HEK293 (cell line): ENCODE results near the gene FAM83E.

Source experiments
- CTCF ChIA-PET: fragments of 350-600 bp; formaldehyde crosslinking; extraction: SDS; loops from one replicate; lab custom pipeline; 2021; ENCODE audit warnings: antibody characterized with exemption; lab: Yijun Ruan, JAX
- POLR2A ChIA-PET: fragments of 300-600 bp; formaldehyde crosslinking; extraction: SDS; loops from one replicate; lab custom pipeline; 2020; ENCODE audit warnings: antibody characterized with exemption, inconsistent platforms; lab: Yijun Ruan, JAX
- H3K27ac ChIP-seq: fragments of 200-500 bp; sonication (Bioruptor generic); 2 replicates; pipeline ENCODE4 v1.5.1; 2014; ENCODE audit warnings: low read depth, low read length, control low read depth, inconsistent platforms; ENCODE audit errors: extremely low read depth
- H3K36me3 ChIP-seq, 2 experiments: fragments of 200-500 bp in 1 of 2; sonication (Bioruptor generic) in 1 of 2; 1 replicate in 1 of 2; 2 replicates in 1 of 2; pipeline ENCODE4 v1.5.1; 2014 to 2017; ENCODE audit warnings: inconsistent platforms in 2 of 2, low read length in 2 of 2; ENCODE audit not compliant: control insufficient read depth in 2 of 2, insufficient read depth in 1 of 2
- H3K4me1 ChIP-seq: fragments of 200-500 bp; sonication (Bioruptor generic); 2 replicates; pipeline ENCODE4 v1.5.1; 2014; ENCODE audit warnings: mild to moderate bottlenecking, low read length, inconsistent platforms; ENCODE audit not compliant: control insufficient read depth, insufficient read depth
- H3K4me3 ChIP-seq: 2 replicates; pipeline ENCODE4 v1.5.1; 2011; ENCODE audit warnings: low read depth, mild to moderate bottlenecking, control low read depth, low read length, moderate library complexity
- H3K9me3 ChIP-seq: fragments of 200-500 bp; sonication (Bioruptor generic); 2 replicates; pipeline ENCODE4 v1.5.1; 2014; ENCODE audit warnings: low read depth, low read length, inconsistent platforms; ENCODE audit not compliant: control insufficient read depth, insufficient read depth
- GLIS1 ChIP-seq: fragments of 450-650 bp; formaldehyde crosslinking; IDR thresholded peaks from 2 replicates; pipeline ENCODE4 v1.5.1; 2016; ENCODE audit warnings: missing biosample characterization, missing genetic modification characterization
- GLIS2 ChIP-seq: fragments of 450-650 bp; formaldehyde crosslinking; IDR thresholded peaks from 2 replicates; pipeline ENCODE4 v1.5.1; 2016; ENCODE audit warnings: missing biosample characterization, missing genetic modification characterization
- HIC1 ChIP-seq: fragments of 450-650 bp; formaldehyde crosslinking; IDR thresholded peaks from 2 replicates; pipeline ENCODE4 v1.5.1; 2016; ENCODE audit warnings: missing biosample characterization, missing genetic modification characterization
- KLF10 ChIP-seq: fragments of 450-650 bp; IDR thresholded peaks from 2 replicates; pipeline ENCODE4 v1.5.1; 2018; ENCODE audit warnings: missing biosample characterization, mild to moderate bottlenecking, missing genetic modification characterization
- KLF9 ChIP-seq: fragments of 450-650 bp; formaldehyde crosslinking; IDR thresholded peaks from 2 replicates; pipeline ENCODE4 v1.5.1; 2016; ENCODE audit warnings: missing biosample characterization, missing genetic modification characterization, low read depth
- MZF1 ChIP-seq: fragments of 450-650 bp; formaldehyde crosslinking; IDR thresholded peaks from 2 replicates; pipeline ENCODE4 v1.5.1; 2017; ENCODE audit warnings: missing biosample characterization, missing genetic modification characterization, borderline replicate concordance
- PRDM4 ChIP-seq: fragments of 450-650 bp; formaldehyde crosslinking; IDR thresholded peaks from 2 replicates; pipeline ENCODE4 v1.5.1; 2017; ENCODE audit warnings: missing biosample characterization, missing genetic modification characterization
- TRIM28 ChIP-seq: IDR thresholded peaks from 2 replicates; pipeline ENCODE4 v1.6.1; 2011; ENCODE audit warnings: low read length, control low read depth, borderline replicate concordance
- WT1 ChIP-seq: fragments of 450-650 bp; formaldehyde crosslinking; IDR thresholded peaks from 2 replicates; pipeline ENCODE4 v1.5.1; 2016; ENCODE audit warnings: missing biosample characterization, missing genetic modification characterization
- ZBTB10 ChIP-seq: fragments of 450-650 bp; formaldehyde crosslinking; IDR thresholded peaks from 2 replicates; pipeline ENCODE4 v1.5.1; 2016; ENCODE audit warnings: missing biosample characterization, missing genetic modification characterization
- ZBTB17 ChIP-seq: fragments of 450-650 bp; formaldehyde crosslinking; IDR thresholded peaks from 2 replicates; pipeline ENCODE4 v1.5.1; 2016; ENCODE audit warnings: missing biosample characterization, missing genetic modification characterization
- ZBTB26 ChIP-seq: fragments of 450-650 bp; formaldehyde crosslinking; optimal IDR thresholded peaks from 2 replicates; pipeline ENCODE3; 2016; ENCODE audit warnings: missing biosample characterization, mild to moderate bottlenecking, missing genetic modification characterization
- ZIC2 ChIP-seq: fragments of 450-650 bp; formaldehyde crosslinking; IDR thresholded peaks from 2 replicates; pipeline ENCODE4 v1.5.1; 2016; ENCODE audit warnings: missing biosample characterization, missing genetic modification characterization
- ZNF10 ChIP-seq: fragments of 450-650 bp; formaldehyde crosslinking; IDR thresholded peaks from 2 replicates; pipeline ENCODE4 v1.5.1; 2017; ENCODE audit warnings: missing biosample characterization, missing genetic modification characterization
- ZNF16 ChIP-seq: fragments of 450-650 bp; formaldehyde crosslinking; IDR thresholded peaks from 2 replicates; pipeline ENCODE4 v1.5.1; 2016; ENCODE audit warnings: low read depth, missing biosample characterization, missing genetic modification characterization
- ZNF223 ChIP-seq: fragments of 450-650 bp; formaldehyde crosslinking; IDR thresholded peaks from 2 replicates; pipeline ENCODE4 v1.5.1; 2016; ENCODE audit warnings: missing biosample characterization, missing genetic modification characterization
- ZNF354C ChIP-seq: fragments of 450-650 bp; formaldehyde crosslinking; IDR thresholded peaks from 2 replicates; pipeline ENCODE4 v1.5.1; 2016; ENCODE audit warnings: missing biosample characterization, missing genetic modification characterization, low read depth, borderline replicate concordance
- ZNF544 ChIP-seq: fragments of 450-650 bp; formaldehyde crosslinking; IDR thresholded peaks from 2 replicates; pipeline ENCODE4 v1.5.0; 2017; ENCODE audit warnings: missing biosample characterization, missing genetic modification characterization
- ZNF549 ChIP-seq: fragments of 450-650 bp; IDR thresholded peaks from 2 replicates; pipeline ENCODE4 v1.5.1; 2018; ENCODE audit warnings: missing biosample characterization, missing genetic modification characterization, mild to moderate bottlenecking, inconsistent platforms, moderate library complexity
- ZNF585B ChIP-seq: fragments of 450-650 bp; formaldehyde crosslinking; IDR thresholded peaks from 2 replicates; pipeline ENCODE4 v1.5.1; 2016; ENCODE audit warnings: missing biosample characterization, missing genetic modification characterization
- ZNF596 ChIP-seq: fragments of 450-650 bp; IDR thresholded peaks from 2 replicates; pipeline ENCODE4 v1.5.0; 2018; ENCODE audit warnings: missing biosample characterization, mild to moderate bottlenecking, missing genetic modification characterization, moderate library complexity
- ZNF658 ChIP-seq: fragments of 450-650 bp; formaldehyde crosslinking; IDR thresholded peaks from 2 replicates; pipeline ENCODE4; 2016; ENCODE audit warnings: missing biosample characterization, missing genetic modification characterization
- ZNF660 ChIP-seq: fragments of 450-650 bp; IDR thresholded peaks from 2 replicates; pipeline ENCODE4 v1.5.1; 2018; ENCODE audit warnings: missing biosample characterization, mild to moderate bottlenecking, missing genetic modification characterization
- ZNF785 ChIP-seq: fragments of 450-650 bp; formaldehyde crosslinking; IDR thresholded peaks from 2 replicates; pipeline ENCODE4 v1.5.1; 2016; ENCODE audit warnings: missing biosample characterization, missing genetic modification characterization
- ZSCAN18 ChIP-seq: fragments of 450-650 bp; formaldehyde crosslinking; IDR thresholded peaks from 2 replicates; pipeline ENCODE4 v1.5.1; 2016; ENCODE audit warnings: missing biosample characterization, missing genetic modification characterization
- ZSCAN23 ChIP-seq: fragments of 450-650 bp; formaldehyde crosslinking; IDR thresholded peaks from 2 replicates; pipeline ENCODE4 v1.5.1; 2016; ENCODE audit warnings: missing biosample characterization, missing genetic modification characterization

The FAM83E gene

GRCh38 chr19:48614436-48615230, at the start of gene FAM83E (continued):
- peak; percentile 85; the same call in 1 of the 2 replicates for TF ChIP-seq HIC1 (tag by site-specific recombination)
- TF ChIP-seq GLIS1 (tag by site-specific recombination) = peak; percentile 100
- peak; percentile 45; the same call in 1 of the 2 replicates for TF ChIP-seq ZBTB10
- peak; percentile 25; the same call in 1 of the 2 replicates for TF ChIP-seq ZBTB17 (tag by site-specific recombination)
- TF ChIP-seq KLF9 = peak; percentile 74; the same call in 1 of the 2 replicates
- TF ChIP-seq ZNF354C (tag by site-specific recombination) = no peak
- peak; percentile 70 for TF ChIP-seq ZIC2
- peak; percentile 92 for TF ChIP-seq GLIS2 (tag by site-specific recombination)
- TF ChIP-seq ZSCAN23 (tag by site-specific recombination) = no peak

GRCh38 chr19:48664476-48664875, 49.6 kb upstream of the FAM83E start:
- Histone ChIP-seq H3K4me3 (no peak overlapping the region), H3K27ac (no peak overlapping the region), H3K9me3 (no peaks in the 10 kb centered on the region), H3K4me1 (no peaks in the 10 kb centered on the region), H3K36me3 (no peaks in the 10 kb centered on the region)
- POLR2A ChIA-PET = no interaction called here
- CTCF ChIA-PET = interaction anchor here (0.6 to 1.8 kb wide), 3 partner anchors 12 to 560 kb away, joined by 3 to 5 read pairs (median 5); no protein-coding TSS in a partner anchor
- TF ChIP-seq MZF1 (no peak), ZNF10 (tag by site-specific recombination) (no peak), ZNF596 (no peak), ZNF223 (no peak), ZNF549 (tag by site-specific recombination) (no peak), ZNF544 (tag by site-specific recombination) (no peak), ZNF585B (tag by site-specific recombination) (no peak), ZSCAN18 (tag by site-specific recombination) (no peak), ZBTB26 (no peak), WT1 (no peak), ZNF16 (no peak), PRDM4 (tag by site-specific recombination) (no peak), ZNF660 (tag by site-specific recombination) (no peak), TRIM28 (no peak), KLF10 (no peak), ZNF658 (no peak), ZNF785 (tag by site-specific recombination) (no peak)
